Esophagus squamous epithelium (tissue), 5 donors: ENCODE results near the gene FMO1. TPM values are rescaled to one million over a fixed set of nuclear protein-coding genes. Genes with fewer than 3 reads are reported as not detected.

ENCODE experiments used
- DNase-seq: peaks from one replicate; lab custom pipeline; 2025; lab: John Stamatoyannopoulos, UW
- H3K27ac ChIP-seq, 4 donors: fragments of 200-600 bp; sonication (generic); one replicate each; pipeline ENCODE4 v1.5.1; 2016 to 2019; ENCODE audit warnings: mild to moderate bottlenecking in 1 of 4
- H3K27me3 ChIP-seq, 4 donors: fragments of 200-600 bp; sonication (generic); 1 replicate in 3 of 4; 2 replicates in 1 of 4; pipeline versions ENCODE4 v1.5.1 to v1.6.0; 2017 to 2021; ENCODE audit warnings: antibody characterized with exemption in 1 of 4
- H3K36me3 ChIP-seq, 3 donors: fragments of 200-600 bp; sonication (generic); one replicate each; pipeline ENCODE4 v1.5.1; 2016 to 2019
- H3K4me1 ChIP-seq, 3 donors: fragments of 200-600 bp; sonication (generic); one replicate each; pipeline ENCODE4 v1.5.1; 2017 to 2019
- H3K4me3 ChIP-seq, 4 donors: fragments of 200-600 bp; sonication (generic); 1 replicate in 3 of 4; 2 replicates in 1 of 4; pipeline ENCODE4 v1.5.1; 2016 to 2019; ENCODE audit warnings: mild to moderate bottlenecking in 2 of 4, moderate library complexity in 1 of 4
- H3K9me3 ChIP-seq, 3 donors: fragments of 200-600 bp; sonication (generic); one replicate each; pipeline ENCODE4 v1.5.1; 2016 to 2019
- CTCF ChIP-seq, 6 experiments: fragments of 450-650 bp in 4 of 6; fragments of 200-600 bp in 2 of 6; sonication (generic) in 2 of 6; IDR thresholded peaks; one replicate each; pipeline ENCODE4 v1.5.1; 2016 to 2019; ENCODE audit warnings: antibody characterized with exemption in 6 of 6, mild to moderate bottlenecking in 4 of 6, moderate library complexity in 4 of 6
- POLR2A ChIP-seq, 4 donors: fragments of 450-650 bp; IDR thresholded peaks; one replicate each; pipeline ENCODE4 v1.6.1; 2017; ENCODE audit warnings: antibody characterized with exemption in 4 of 4, mild to moderate bottlenecking in 4 of 4, moderate library complexity in 3 of 4
- WGBS, 2 donors: methylation state at CpG; one replicate each; pipeline ENCODE4 v1.1.5; 2018; 5-methylcytosine and 5-hydroxymethylcytosine counted together
- intact Hi-C: fragments of 100-400 bp; cut with DNase I; formaldehyde crosslinking; loops from one replicate; pipeline ENCODE4 v1.15.0; 2022
- total RNA-seq, 4 donors: library from RNA; depleted of rRNA; stranded (reverse); fragments of >200 nt; gene quantifications; one replicate each; pipeline ENCODE4 v1.1.0, GENCODE V29; 2016
- donor health status: DM: yes; HTN: yes; CAD: no.

The FMO1 gene
- total RNA-seq, 4 donors from 2014 or later, result 0.18 to 7.2 (median 2.0) TPM

GRCh38 chr1:171217658-171218443 is 30.4 kb upstream of the FMO1 start:
- H3K9me3 ChIP-seq, result peaks cover 0 to 4% (median 0%) of the 10 kb centered on the region in 3 donors
- intact Hi-C loops, result no loop called here
- H3K27me3 ChIP-seq, result no peaks in the 10 kb centered on the region
- no peak for TF ChIP-seq CTCF (IDR thresholded peaks at IDR 0.05)
- no peak for TF ChIP-seq POLR2A (IDR thresholded peaks at IDR 0.05)
- peaks cover 5 to 56% (median 26%) of the 10 kb centered on the region in 3 donors for H3K4me1 ChIP-seq
- WGBS, 2 donors, result 60 to 63% methylated on average over 9 of the region's 9 CpGs
- H3K4me3 ChIP-seq, result no peak overlapping the region
- no peaks in the 10 kb centered on the region for H3K36me3 ChIP-seq
- H3K27ac ChIP-seq, result no peak overlapping the region
- DNase-seq, result no peak

GRCh38 chr1:171218661-171219060 is 29.6 kb upstream of the FMO1 start:
- H3K27ac ChIP-seq, result peak overlapping the region in 1 of 4 donors; percentile 77
- TF ChIP-seq POLR2A (IDR thresholded peaks at IDR 0.05), result no peak
- no peak for TF ChIP-seq CTCF (IDR thresholded peaks at IDR 0.05)
- H3K36me3 ChIP-seq, result no peaks in the 10 kb centered on the region
- intact Hi-C loops, result no loop called here
- no peak for DNase-seq
- peaks cover 0 to 4% (median 0%) of the 10 kb centered on the region in 3 donors for H3K9me3 ChIP-seq
- no peak overlapping the region for H3K4me3 ChIP-seq
- WGBS, 2 donors, result 0 to 84% methylated on average over 1 of the region's 1 CpG
- no peaks in the 10 kb centered on the region for H3K27me3 ChIP-seq
- H3K4me1 ChIP-seq, result peaks cover 5 to 64% (median 32%) of the 10 kb centered on the region in 3 donors

GRCh38 chr1:171219346-171220080 is 28.8 kb upstream of the FMO1 start:
- no peak for DNase-seq
- Histone ChIP-seq H3K27ac (peak overlapping the region in 3 of 4 donors; percentile 5 to 77 (median 70)), H3K27me3 (no peaks in the 10 kb centered on the region), H3K9me3 (peaks cover 0 to 4% (median 0%) of the 10 kb centered on the region in 3 donors), H3K4me1 (peaks cover 5 to 72% (median 33%) of the 10 kb centered on the region in 3 donors), H3K4me3 (no peak overlapping the region), H3K36me3 (no peaks in the 10 kb centered on the region)
- TF ChIP-seq POLR2A (IDR thresholded peaks at IDR 0.05) (no peak), CTCF (IDR thresholded peaks at IDR 0.05) (no peak)
- intact Hi-C loops, result no loop called here
- WGBS, 2 donors, result 74 to 83% methylated on average over 2 of the region's 2 CpGs

- no peak for DNase-seq
These were observed 28.2 kb upstream of the FMO1 start for GRCh38 chr1:171220081-171220420.

More at GRCh38 chr1:171220081-171220420, 28.2 kb upstream of the FMO1 start:
- Histone ChIP-seq H3K4me1 (peaks cover 5 to 74% (median 33%) of the 10 kb centered on the region in 3 donors), H3K4me3 (no peak overlapping the region), H3K27ac (peak overlapping the region in 2 of 4 donors; percentile 70 to 77), H3K36me3 (no peaks in the 10 kb centered on the region), H3K27me3 (no peaks in the 10 kb centered on the region), H3K9me3 (peaks cover 0 to 4% (median 0%) of the 10 kb centered on the region in 3 donors)
- intact Hi-C loops, result no loop called here
- TF ChIP-seq POLR2A (IDR thresholded peaks at IDR 0.05), result no peak
- TF ChIP-seq CTCF (IDR thresholded peaks at IDR 0.05), result no peak
- 43 to 65% methylated on average over 2 of the region's 2 CpGs for WGBS, 2 donors
